GM12892 (cell line): ENCODE data around the gene RAB41.

Source experiments
- POLR2A ChIP-seq: IDR thresholded peaks from 2 replicates; pipeline ENCODE4 v1.6.1; 2011; ENCODE audit warnings: low read depth, low read length, control low read depth
- POLR2AphosphoS5 ChIP-seq: IDR thresholded peaks from 2 replicates; pipeline ENCODE4 v1.6.1; 2011; ENCODE audit warnings: low read depth, low read length, control low read depth

GRCh38 chrX:70293621-70294020 is 11.6 kb downstream of the RAB41 start:
- TF ChIP-seq POLR2AphosphoS5 (no peak), POLR2A (no peak)
